ENCODE data around the gene LARP1.
"Not testable (repeated sequence)": the region's sequence is repeated elsewhere in the genome, so short reads cannot be mapped to it uniquely, and the experiment has no call there.

- TF ChIP-seq CTCF (conservative IDR thresholded peaks at IDR 0.05 in 1 of 2, IDR thresholded peaks at IDR 0.05 in 1 of 2; ENCODE audit: extremely low read depth in 1 of 2, insufficient read depth in 1 of 2, low read depth in 1 of 2, low read length in 2 of 2); EZH2 (IDR thresholded peaks at IDR 0.05; ENCODE audit: borderline replicate concordance, low read length): not testable (repeated sequence)
Measured at GRCh38 chr5:154736372-154736771, 18.8 kb upstream of the LARP1 start.

All from mammary epithelial cell (primary cell).